Liver (tissue), 3 donors: Measurements from ENCODE around the gene TIGD2.

Source experiments
- ATF3 ChIP-seq: IDR thresholded peaks from 2 replicates; pipeline ENCODE4 v1.6.1; 2016; ENCODE audit warnings: antibody characterized with exemption
- CTCF ChIP-seq: fragments of 150-350 bp; IDR thresholded peaks from 2 replicates; pipeline ENCODE4 v1.5.1; 2017; ENCODE audit warnings: improper control_type of control experiment, low read depth, low read length; ENCODE audit not compliant: missing input control
- EGR1 ChIP-seq, 2 donors: IDR thresholded peaks; 2 replicates each; pipeline ENCODE4 v1.6.1; 2016 to 2018; ENCODE audit warnings: antibody characterized with exemption in 2 of 2, low read depth in 2 of 2
- FOXA1 ChIP-seq: IDR thresholded peaks from 2 replicates; pipeline ENCODE4 v1.6.1; 2016; ENCODE audit warnings: antibody characterized with exemption
- JUND ChIP-seq, 2 donors: IDR thresholded peaks; 2 replicates each; pipeline ENCODE4 v1.6.1; 2016; ENCODE audit warnings: antibody characterized with exemption in 2 of 2
- NR2F2 ChIP-seq: IDR thresholded peaks from 2 replicates; pipeline ENCODE4 v1.6.1; 2016; ENCODE audit warnings: antibody characterized with exemption
- RAD21 ChIP-seq, 2 donors: IDR thresholded peaks; 2 replicates each; pipeline ENCODE4 v1.6.1; 2016; ENCODE audit warnings: antibody characterized with exemption in 2 of 2, mild to moderate bottlenecking in 2 of 2
- TAF1 ChIP-seq: conservative IDR thresholded peaks from 2 replicates; pipeline ENCODE4 v1.6.1; 2016; ENCODE audit warnings: antibody characterized with exemption, mild to moderate bottlenecking
- YY1 ChIP-seq: IDR thresholded peaks from 2 replicates; pipeline ENCODE4 v1.6.1; 2016; ENCODE audit warnings: antibody characterized with exemption, mild to moderate bottlenecking
- TF ChIP-seq, protein P1 (sequence below): IDR thresholded peaks from 2 replicates; pipeline ENCODE4 v1.6.1; 2016; ENCODE audit warnings: antibody characterized with exemption, mild to moderate bottlenecking
- TF ChIP-seq, protein P2 (sequence below): IDR thresholded peaks from 2 replicates; pipeline ENCODE4 v1.6.1; 2016; ENCODE audit warnings: antibody characterized with exemption
- donor health status: healthy.
- donor health status: healthy.

GRCh38 chr4:89101256-89102161 is 9.8 kb upstream of the TIGD2 start:
- no peak for TF ChIP-seq EGR1 (IDR thresholded peaks at IDR 0.05; ENCODE audit: low read depth in 2 of 2)
- no peak for TF ChIP-seq CTCF
- no peak for TF ChIP-seq YY1
- TF ChIP-seq NR2F2, result no peak
- TF ChIP-seq RAD21 (IDR thresholded peaks at IDR 0.05), result no peak
- TF ChIP-seq, protein P1, sequence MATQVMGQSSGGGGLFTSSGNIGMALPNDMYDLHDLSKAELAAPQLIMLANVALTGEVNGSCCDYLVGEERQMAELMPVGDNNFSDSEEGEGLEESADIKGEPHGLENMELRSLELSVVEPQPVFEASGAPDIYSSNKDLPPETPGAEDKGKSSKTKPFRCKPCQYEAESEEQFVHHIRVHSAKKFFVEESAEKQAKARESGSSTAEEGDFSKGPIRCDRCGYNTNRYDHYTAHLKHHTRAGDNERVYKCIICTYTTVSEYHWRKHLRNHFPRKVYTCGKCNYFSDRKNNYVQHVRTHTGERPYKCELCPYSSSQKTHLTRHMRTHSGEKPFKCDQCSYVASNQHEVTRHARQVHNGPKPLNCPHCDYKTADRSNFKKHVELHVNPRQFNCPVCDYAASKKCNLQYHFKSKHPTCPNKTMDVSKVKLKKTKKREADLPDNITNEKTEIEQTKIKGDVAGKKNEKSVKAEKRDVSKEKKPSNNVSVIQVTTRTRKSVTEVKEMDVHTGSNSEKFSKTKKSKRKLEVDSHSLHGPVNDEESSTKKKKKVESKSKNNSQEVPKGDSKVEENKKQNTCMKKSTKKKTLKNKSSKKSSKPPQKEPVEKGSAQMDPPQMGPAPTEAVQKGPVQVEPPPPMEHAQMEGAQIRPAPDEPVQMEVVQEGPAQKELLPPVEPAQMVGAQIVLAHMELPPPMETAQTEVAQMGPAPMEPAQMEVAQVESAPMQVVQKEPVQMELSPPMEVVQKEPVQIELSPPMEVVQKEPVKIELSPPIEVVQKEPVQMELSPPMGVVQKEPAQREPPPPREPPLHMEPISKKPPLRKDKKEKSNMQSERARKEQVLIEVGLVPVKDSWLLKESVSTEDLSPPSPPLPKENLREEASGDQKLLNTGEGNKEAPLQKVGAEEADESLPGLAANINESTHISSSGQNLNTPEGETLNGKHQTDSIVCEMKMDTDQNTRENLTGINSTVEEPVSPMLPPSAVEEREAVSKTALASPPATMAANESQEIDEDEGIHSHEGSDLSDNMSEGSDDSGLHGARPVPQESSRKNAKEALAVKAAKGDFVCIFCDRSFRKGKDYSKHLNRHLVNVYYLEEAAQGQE, result no peak
- TF ChIP-seq JUND (IDR thresholded peaks at IDR 0.05), result no peak
- TF ChIP-seq TAF1, result no peak
- no peak for TF ChIP-seq FOXA1
- TF ChIP-seq, protein P2, sequence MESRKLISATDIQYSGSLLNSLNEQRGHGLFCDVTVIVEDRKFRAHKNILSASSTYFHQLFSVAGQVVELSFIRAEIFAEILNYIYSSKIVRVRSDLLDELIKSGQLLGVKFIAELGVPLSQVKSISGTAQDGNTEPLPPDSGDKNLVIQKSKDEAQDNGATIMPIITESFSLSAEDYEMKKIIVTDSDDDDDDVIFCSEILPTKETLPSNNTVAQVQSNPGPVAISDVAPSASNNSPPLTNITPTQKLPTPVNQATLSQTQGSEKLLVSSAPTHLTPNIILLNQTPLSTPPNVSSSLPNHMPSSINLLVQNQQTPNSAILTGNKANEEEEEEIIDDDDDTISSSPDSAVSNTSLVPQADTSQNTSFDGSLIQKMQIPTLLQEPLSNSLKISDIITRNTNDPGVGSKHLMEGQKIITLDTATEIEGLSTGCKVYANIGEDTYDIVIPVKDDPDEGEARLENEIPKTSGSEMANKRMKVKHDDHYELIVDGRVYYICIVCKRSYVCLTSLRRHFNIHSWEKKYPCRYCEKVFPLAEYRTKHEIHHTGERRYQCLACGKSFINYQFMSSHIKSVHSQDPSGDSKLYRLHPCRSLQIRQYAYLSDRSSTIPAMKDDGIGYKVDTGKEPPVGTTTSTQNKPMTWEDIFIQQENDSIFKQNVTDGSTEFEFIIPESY, result no peak
- TF ChIP-seq ATF3, result no peak
